ENCODE data around the gene ADIPOR2.

DNA sequence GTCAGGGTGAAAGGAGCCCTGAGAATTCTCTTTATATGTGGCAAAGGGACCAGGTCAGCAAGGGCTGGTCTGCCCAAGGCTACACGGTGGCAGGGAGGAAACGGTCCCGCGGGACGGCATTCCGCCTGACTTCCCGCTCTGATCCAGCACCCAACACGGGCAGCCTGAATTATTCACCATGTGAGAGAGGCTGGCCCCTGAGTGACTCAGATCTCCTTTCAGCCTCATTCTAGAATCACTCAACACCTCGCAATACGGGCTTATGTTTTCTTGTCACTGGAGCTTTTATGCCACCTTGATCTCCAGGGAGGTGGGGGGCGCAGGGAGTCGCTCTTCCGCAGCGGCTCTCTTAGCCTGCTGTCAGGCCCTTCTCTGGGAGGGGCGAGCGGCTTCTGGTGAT is 138.0 kb downstream of the ADIPOR2 start:
- TF ChIP-seq CTCF (IDR thresholded peaks at IDR 0.05 in 2 of 3, conservative IDR thresholded peaks at IDR 0.05 in 1 of 3; ENCODE audit: control insufficient read depth in 2 of 3, extremely low read depth in 1 of 3, insufficient read depth in 1 of 3, low read depth in 3 of 3, low read length in 3 of 3) (no peak), NFIC (IDR thresholded peaks at IDR 0.05; ENCODE audit: low read depth, low read length) (no peak), ZNF384 (IDR thresholded peaks at IDR 0.05; ENCODE audit: borderline replicate concordance, low read depth, low read length) (no peak), CREB1 (IDR thresholded peaks at IDR 0.05; ENCODE audit: low read depth) (no peak), NFXL1 (IDR thresholded peaks at IDR 0.05; ENCODE audit: borderline replicate concordance) (no peak), POLR2AphosphoS5 (IDR thresholded peaks at IDR 0.05; ENCODE audit: low read length) (no peak), BCL11A (IDR thresholded peaks at IDR 0.05; ENCODE audit: low read depth, low read length) (no peak), POLR2A (IDR thresholded peaks at IDR 0.05; ENCODE audit: low read depth, low read length) (no peak)

Data from GM12878 (cell line).